ENCODE results near the gene PEAR1.

The PEAR1 gene

GRCh38 chr1:156928043-156928602, 34.6 kb downstream of the PEAR1 start:
- H3K79me1 ChIP-seq (ENCODE audit: low read length) = no peaks in the 10 kb centered on the region
- H4K12ac ChIP-seq (ENCODE audit: low read depth, low read length) = no peak overlapping the region
- H3K9ac ChIP-seq (ENCODE audit: low read length) = no peak overlapping the region
- peak overlapping the region; percentile 90 for H3K4me2 ChIP-seq (ENCODE audit: low read length)
- H3K23ac ChIP-seq (ENCODE audit: low read length) = no peak overlapping the region
- H3K79me2 ChIP-seq (ENCODE audit: control insufficient read depth, insufficient read depth, low read length, poor library complexity) = no peaks in the 10 kb centered on the region
- no peak overlapping the region for H4K8ac ChIP-seq (ENCODE audit: low read depth, low read length)
- no peak overlapping the region for H2AK5ac ChIP-seq (ENCODE audit: low read length)
- H3K36me3 ChIP-seq (ENCODE audit: control insufficient read depth in 1 of 2, insufficient read depth in 2 of 2, low read length in 2 of 2) = no peaks in the 10 kb centered on the region
- H2AFZ ChIP-seq (ENCODE audit: insufficient read depth, low read length, poor library complexity) = no peak overlapping the region
- H2BK120ac ChIP-seq (ENCODE audit: insufficient read depth, low read length, poor library complexity) = no peak overlapping the region
- no peak overlapping the region for H2BK5ac ChIP-seq (ENCODE audit: low read depth, low read length, poor library complexity)
- H3K4me1 ChIP-seq (ENCODE audit: control insufficient read depth in 1 of 2, insufficient read depth in 2 of 2, low read length in 2 of 2) = peaks cover 7 to 8% of the 10 kb centered on the region in 2 experiments
- peaks cover 42% of the 10 kb centered on the region for H3K27me3 ChIP-seq (ENCODE audit: insufficient read depth, low read length)
- WGBS (ENCODE audit: extremely low coverage, insufficient coverage, insufficient read length) = no CpG with 5 or more reads among the region's 4 CpGs
- no peak overlapping the region for H3K4me3 ChIP-seq (ENCODE audit: low read depth, low read length)
- no peak for DNase-seq
- no peak overlapping the region for H3K27ac ChIP-seq (ENCODE audit: low read depth, low read length)
- no peak overlapping the region for H3K18ac ChIP-seq (ENCODE audit: low read length)
- H3K14ac ChIP-seq (ENCODE audit: low read length) = no peak overlapping the region
- H2BK12ac ChIP-seq (ENCODE audit: low read length) = no peak overlapping the region
- H3K4ac ChIP-seq (ENCODE audit: low read depth, low read length) = no peak overlapping the region
- no peaks in the 10 kb centered on the region for H3K9me3 ChIP-seq (ENCODE audit: insufficient read depth, low read depth, low read length)
- H4K91ac ChIP-seq (ENCODE audit: low read depth, low read length) = no peak overlapping the region

- H3K9me3 ChIP-seq (ENCODE audit: insufficient read depth, low read depth, low read length) = no peaks in the 10 kb centered on the region
- no peak overlapping the region for H3K14ac ChIP-seq (ENCODE audit: low read length)
- no CpG with 5 or more reads among the region's 6 CpGs for WGBS (ENCODE audit: extremely low coverage, insufficient coverage, insufficient read length)
- no peak for DNase-seq
- no peak overlapping the region for H2BK5ac ChIP-seq (ENCODE audit: low read depth, low read length, poor library complexity)
- no peak overlapping the region for H4K8ac ChIP-seq (ENCODE audit: low read depth, low read length)
- no peak overlapping the region for H3K4me3 ChIP-seq (ENCODE audit: low read depth, low read length)
- H3K23ac ChIP-seq (ENCODE audit: low read length) = no peak overlapping the region
- peaks cover 29% of the 10 kb centered on the region for H3K27me3 ChIP-seq (ENCODE audit: insufficient read depth, low read length)
- H3K9ac ChIP-seq (ENCODE audit: low read length) = no peak overlapping the region
- H3K79me2 ChIP-seq (ENCODE audit: control insufficient read depth, insufficient read depth, low read length, poor library complexity) = no peaks in the 10 kb centered on the region
- H2AK5ac ChIP-seq (ENCODE audit: low read length) = no peak overlapping the region
- H3K79me1 ChIP-seq (ENCODE audit: low read length) = no peaks in the 10 kb centered on the region
- H4K12ac ChIP-seq (ENCODE audit: low read depth, low read length) = no peak overlapping the region
- peaks cover 0 to 2% of the 10 kb centered on the region in 2 experiments for H3K36me3 ChIP-seq (ENCODE audit: control insufficient read depth in 1 of 2, insufficient read depth in 2 of 2, low read length in 2 of 2)
- no peak overlapping the region for H4K91ac ChIP-seq (ENCODE audit: low read depth, low read length)
- H3K18ac ChIP-seq (ENCODE audit: low read length) = no peak overlapping the region
- H3K4me1 ChIP-seq (ENCODE audit: control insufficient read depth in 1 of 2, insufficient read depth in 2 of 2, low read length in 2 of 2) = peaks cover 4 to 7% of the 10 kb centered on the region in 2 experiments
- no peak overlapping the region for H2BK120ac ChIP-seq (ENCODE audit: insufficient read depth, low read length, poor library complexity)
- no peak overlapping the region for H3K4ac ChIP-seq (ENCODE audit: low read depth, low read length)
- no peak overlapping the region for H2BK12ac ChIP-seq (ENCODE audit: low read length)
- H3K4me2 ChIP-seq (ENCODE audit: low read length) = no peak overlapping the region
- H3K27ac ChIP-seq (ENCODE audit: low read depth, low read length) = no peak overlapping the region
- H2AFZ ChIP-seq (ENCODE audit: insufficient read depth, low read length, poor library complexity) = no peak overlapping the region
These were observed 36.2 kb downstream of the PEAR1 start for GRCh38 chr1:156929596-156930238.

- Histone ChIP-seq H3K9me3 (ENCODE audit: insufficient read depth, low read depth, low read length) (no peaks in the 10 kb centered on the region), H3K9ac (ENCODE audit: low read length) (no peak overlapping the region), H2BK120ac (ENCODE audit: insufficient read depth, low read length, poor library complexity) (no peak overlapping the region), H3K4me3 (ENCODE audit: low read depth, low read length) (no peak overlapping the region), H3K14ac (ENCODE audit: low read length) (no peak overlapping the region), H3K27me3 (ENCODE audit: insufficient read depth, low read length) (peaks cover 21% of the 10 kb centered on the region), H4K8ac (ENCODE audit: low read depth, low read length) (no peak overlapping the region), H2AFZ (ENCODE audit: insufficient read depth, low read length, poor library complexity) (no peak overlapping the region), H3K79me1 (ENCODE audit: low read length) (no peaks in the 10 kb centered on the region), H4K91ac (ENCODE audit: low read depth, low read length) (no peak overlapping the region), H3K27ac (ENCODE audit: low read depth, low read length) (no peak overlapping the region), H3K79me2 (ENCODE audit: control insufficient read depth, insufficient read depth, low read length, poor library complexity) (no peaks in the 10 kb centered on the region), H3K4me2 (ENCODE audit: low read length) (no peak overlapping the region), H2AK5ac (ENCODE audit: low read length) (no peak overlapping the region), H2BK12ac (ENCODE audit: low read length) (no peak overlapping the region), H2BK5ac (ENCODE audit: low read depth, low read length, poor library complexity) (no peak overlapping the region), H3K23ac (ENCODE audit: low read length) (no peak overlapping the region), H3K4ac (ENCODE audit: low read depth, low read length) (no peak overlapping the region), H4K12ac (ENCODE audit: low read depth, low read length) (no peak overlapping the region), H3K36me3 (ENCODE audit: control insufficient read depth in 1 of 2, insufficient read depth in 2 of 2, low read length in 2 of 2) (peaks cover 2 to 4% of the 10 kb centered on the region in 2 experiments), H3K18ac (ENCODE audit: low read length) (no peak overlapping the region), H3K4me1 (ENCODE audit: control insufficient read depth in 1 of 2, insufficient read depth in 2 of 2, low read length in 2 of 2) (peaks cover 4 to 7% of the 10 kb centered on the region in 2 experiments)
- WGBS (ENCODE audit: extremely low coverage, insufficient coverage, insufficient read length) = no CpG with 5 or more reads among the region's 4 CpGs
- no peak for DNase-seq
These were observed 37.0 kb downstream of the PEAR1 start for GRCh38 chr1:156930483-156930882.

GRCh38 chr1:156931211-156931952, 37.9 kb downstream of the PEAR1 start:
- Histone ChIP-seq H2AFZ (ENCODE audit: insufficient read depth, low read length, poor library complexity) (no peak overlapping the region), H3K36me3 (ENCODE audit: control insufficient read depth in 1 of 2, insufficient read depth in 2 of 2, low read length in 2 of 2) (peaks cover 8 to 10% of the 10 kb centered on the region in 2 experiments), H3K4me3 (ENCODE audit: low read depth, low read length) (no peak overlapping the region), H2AK5ac (ENCODE audit: low read length) (no peak overlapping the region), H3K18ac (ENCODE audit: low read length) (no peak overlapping the region), H3K4ac (ENCODE audit: low read depth, low read length) (no peak overlapping the region), H3K9me3 (ENCODE audit: insufficient read depth, low read depth, low read length) (no peaks in the 10 kb centered on the region), H4K8ac (ENCODE audit: low read depth, low read length) (no peak overlapping the region), H3K4me1 (ENCODE audit: control insufficient read depth in 1 of 2, insufficient read depth in 2 of 2, low read length in 2 of 2) (peaks cover 4 to 7% of the 10 kb centered on the region in 2 experiments), H3K79me2 (ENCODE audit: control insufficient read depth, insufficient read depth, low read length, poor library complexity) (no peaks in the 10 kb centered on the region), H2BK120ac (ENCODE audit: insufficient read depth, low read length, poor library complexity) (no peak overlapping the region), H3K79me1 (ENCODE audit: low read length) (no peaks in the 10 kb centered on the region), H4K91ac (ENCODE audit: low read depth, low read length) (no peak overlapping the region), H2BK5ac (ENCODE audit: low read depth, low read length, poor library complexity) (no peak overlapping the region), H3K23ac (ENCODE audit: low read length) (no peak overlapping the region), H2BK12ac (ENCODE audit: low read length) (no peak overlapping the region), H3K9ac (ENCODE audit: low read length) (no peak overlapping the region), H3K4me2 (ENCODE audit: low read length) (no peak overlapping the region), H3K14ac (ENCODE audit: low read length) (no peak overlapping the region), H3K27ac (ENCODE audit: low read depth, low read length) (no peak overlapping the region), H3K27me3 (ENCODE audit: insufficient read depth, low read length) (peaks cover 14% of the 10 kb centered on the region), H4K12ac (ENCODE audit: low read depth, low read length) (no peak overlapping the region)
- WGBS (ENCODE audit: extremely low coverage, insufficient coverage, insufficient read length) = no CpG with 5 or more reads among the region's 11 CpGs
- DNase-seq = no peak

Measured in trophoblast cell (in vitro differentiated cells and primary cell).